Panc1 (cell line): ENCODE data around the gene NR1I2. TPM values are rescaled to one million over a fixed set of nuclear protein-coding genes. Genes with fewer than 3 reads are reported as not detected.

Experiments used
- ATAC-seq: fragments of 200-7000 bp; cut with Tn5 transposase; 2 replicates; pipeline ENCODE4 v1.9.1; 2020; ENCODE audit warnings: mild to moderate bottlenecking, moderate library complexity
- BruUV-seq: library from RNA; stranded (reverse); fragments of 400-500 nt; replicated peaks from 2 replicates; lab custom pipeline; 2021; lab: Mats Ljungman, UMichigan
- CTCF ChIA-PET: fragments of 300-600 bp; sonication (Branson Sonifier 250); formaldehyde crosslinking; loops from one replicate; lab custom pipeline; 2022; ENCODE audit warnings: antibody characterized with exemption; lab: Charles Lee
- POLR2A ChIA-PET: fragments of 300-600 bp; sonication (Branson Sonifier 250); formaldehyde crosslinking; loops from one replicate; lab custom pipeline; 2022; ENCODE audit warnings: antibody characterized with exemption; lab: Charles Lee
- DNase-seq: peaks from one replicate; pipeline ENCODE4 v3.0.0-alpha.2; 2010; ENCODE audit warnings: low read depth, low spot score
- H3K27ac ChIP-seq: 2 replicates; pipeline ENCODE4 v1.5.1; 2011; ENCODE audit warnings: mild to moderate bottlenecking, low read length, inconsistent platforms
- H3K27me3 ChIP-seq: fragments of 200-500 bp; sonication (Bioruptor generic); 2 replicates; pipeline ENCODE4 v1.6.0; 2014; ENCODE audit warnings: low read length, inconsistent platforms; ENCODE audit not compliant: control insufficient read depth, insufficient read depth
- H3K36me3 ChIP-seq: fragments of 200-500 bp; sonication (Bioruptor generic); 2 replicates; pipeline ENCODE4 v1.5.1; 2014; ENCODE audit warnings: inconsistent platforms, mild to moderate bottlenecking, low read length, moderate library complexity; ENCODE audit not compliant: control insufficient read depth, insufficient read depth
- H3K4me1 ChIP-seq: 2 replicates; pipeline ENCODE4 v1.5.1; 2011; ENCODE audit warnings: inconsistent platforms, mild to moderate bottlenecking, low read length, moderate library complexity; ENCODE audit not compliant: control insufficient read depth, insufficient read depth
- H3K4me3 ChIP-seq, 2 experiments: 2 replicates each; pipeline ENCODE4 v1.5.1; 2011 to 2012; ENCODE audit warnings: low read depth in 2 of 2, low read length in 2 of 2, mild to moderate bottlenecking in 2 of 2, inconsistent platforms in 1 of 2, moderate library complexity in 1 of 2
- H3K9me3 ChIP-seq: fragments of 200-500 bp; sonication (Bioruptor generic); 2 replicates; pipeline ENCODE4 v1.5.1; 2014; ENCODE audit warnings: low read depth, mild to moderate bottlenecking, inconsistent platforms, low read length, moderate library complexity; ENCODE audit not compliant: control insufficient read depth, insufficient read depth
- CTCF ChIP-seq: fragments of 450-650 bp; IDR thresholded peaks from 2 replicates; pipeline ENCODE4 v1.5.1; 2017; ENCODE audit warnings: mild to moderate bottlenecking
- POLR2AphosphoS5 ChIP-seq: IDR thresholded peaks from 2 replicates; pipeline ENCODE4 v1.6.1; 2012; ENCODE audit warnings: mild to moderate bottlenecking, low read depth, low read length, moderate library complexity
- REST ChIP-seq, 2 experiments: IDR thresholded peaks; 2 replicates each; pipeline ENCODE4 v1.6.1; 2011 to 2012; ENCODE audit warnings: low read depth in 2 of 2, control low read depth in 1 of 2, low read length in 1 of 2, mild to moderate bottlenecking in 1 of 2, moderate library complexity in 1 of 2; ENCODE audit not compliant: insufficient read depth in 1 of 2
- SIN3A ChIP-seq: IDR thresholded peaks from 2 replicates; pipeline ENCODE4 v1.6.1; 2012; ENCODE audit warnings: low read depth, mild to moderate bottlenecking, low read length, moderate library complexity, borderline replicate concordance; ENCODE audit not compliant: insufficient read depth
- TCF7L2 ChIP-seq: IDR thresholded peaks from 2 replicates; pipeline ENCODE4 v1.6.1; 2011; ENCODE audit warnings: mild to moderate bottlenecking, low read depth, low read length, inconsistent platforms
- in situ Hi-C: cut with HindIII; loops from 2 replicates; pipeline ENCODE4 v1.10.0; 2016; ENCODE audit warnings: low sequenced_read_pairs, low pct_unique_long_range_greater_than_20kb
- intact Hi-C: fragments of 100-400 bp; cut with micrococcal nuclease; formaldehyde crosslinking; loops from one replicate; pipeline ENCODE4 v1.10.0; 2022; ENCODE audit not compliant: unreplicated experiment
- total RNA-seq: library from RNA; stranded (reverse); gene quantifications from one replicate; pipeline ENCODE4 v1.2.1, GENCODE V29; 2021; ENCODE audit not compliant: unreplicated experiment

NR1I2 gene
- total RNA-seq, 1 experiment from 2014 or later = not detected

GRCh38 chr3:119776304-119776703, 5.6 kb upstream of the NR1I2 start:
- ChIA-PET POLR2A (no interaction called here), CTCF (no interaction called here)
- Histone ChIP-seq H3K27ac (no peak overlapping the region), H3K27me3 (peaks cover 14% of the 10 kb centered on the region), H3K4me1 (no peaks in the 10 kb centered on the region), H3K4me3 (no peak overlapping the region), H3K36me3 (no peaks in the 10 kb centered on the region), H3K9me3 (no peaks in the 10 kb centered on the region)
- TF ChIP-seq TCF7L2 (no peak), SIN3A (no peak), REST (IDR thresholded peaks at IDR 0.05; ENCODE audit: insufficient read depth in 1 of 2, low read depth in 2 of 2, low read length in 1 of 2) (no peak), POLR2AphosphoS5 (no peak), CTCF (no peak)
- ATAC-seq = no peak
- no TSS peak for BruUV-seq
- DNase-seq = no peak
- intact Hi-C loops (no loop called here), in situ Hi-C loops (no loop called here)

GRCh38 chr3:119778176-119778575, 3.7 kb upstream of the NR1I2 start:
- no TSS peak for BruUV-seq
- ATAC-seq = no peak
- TF ChIP-seq TCF7L2 (no peak), CTCF (no peak), POLR2AphosphoS5 (no peak), REST (IDR thresholded peaks at IDR 0.05; ENCODE audit: insufficient read depth in 1 of 2, low read depth in 2 of 2, low read length in 1 of 2) (no peak), SIN3A (no peak)
- intact Hi-C loops (no loop called here), in situ Hi-C loops (no loop called here)
- H3K36me3 ChIP-seq = no peaks in the 10 kb centered on the region
- DNase-seq = no peak
- H3K4me1 ChIP-seq = no peaks in the 10 kb centered on the region
- no peaks in the 10 kb centered on the region for H3K9me3 ChIP-seq
- ChIA-PET CTCF (no interaction called here), POLR2A (no interaction called here)
- peaks cover 3% of the 10 kb centered on the region; the same call in 1 of the 2 replicates for H3K27me3 ChIP-seq
- no peak overlapping the region for H3K4me3 ChIP-seq
- no peak overlapping the region for H3K27ac ChIP-seq
